Measurements from ENCODE around the gene EPOP. TPM values are rescaled to one million over a fixed set of nuclear protein-coding genes. Genes with fewer than 3 reads are reported as not detected.

EPOP gene
- total and polyA plus RNA-seq, 2 of the 13 experiments (the other 11 are each of a cell fraction or from before 2014, with no cell fraction given): 14.7 to 37.8 TPM

GRCh38 chr17:38702166-38702915, 27.6 kb upstream of the EPOP start (continued):
- peak; percentile 38; the same call in 1 of the 2 replicates for TF ChIP-seq SOX13 (IDR thresholded peaks at IDR 0.05)
- TF ChIP-seq SOX13 (CRISPR knock-in tag; conservative IDR thresholded peaks at IDR 0.05 in 1 of 2, IDR thresholded peaks at IDR 0.05 in 1 of 2): peak; percentile 26 to 48; a peak in 2 of 4 replicates
- TF ChIP-seq, protein P1, sequence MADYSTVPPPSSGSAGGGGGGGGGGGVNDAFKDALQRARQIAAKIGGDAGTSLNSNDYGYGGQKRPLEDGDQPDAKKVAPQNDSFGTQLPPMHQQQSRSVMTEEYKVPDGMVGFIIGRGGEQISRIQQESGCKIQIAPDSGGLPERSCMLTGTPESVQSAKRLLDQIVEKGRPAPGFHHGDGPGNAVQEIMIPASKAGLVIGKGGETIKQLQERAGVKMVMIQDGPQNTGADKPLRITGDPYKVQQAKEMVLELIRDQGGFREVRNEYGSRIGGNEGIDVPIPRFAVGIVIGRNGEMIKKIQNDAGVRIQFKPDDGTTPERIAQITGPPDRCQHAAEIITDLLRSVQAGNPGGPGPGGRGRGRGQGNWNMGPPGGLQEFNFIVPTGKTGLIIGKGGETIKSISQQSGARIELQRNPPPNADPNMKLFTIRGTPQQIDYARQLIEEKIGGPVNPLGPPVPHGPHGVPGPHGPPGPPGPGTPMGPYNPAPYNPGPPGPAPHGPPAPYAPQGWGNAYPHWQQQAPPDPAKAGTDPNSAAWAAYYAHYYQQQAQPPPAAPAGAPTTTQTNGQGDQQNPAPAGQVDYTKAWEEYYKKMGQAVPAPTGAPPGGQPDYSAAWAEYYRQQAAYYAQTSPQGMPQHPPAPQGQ (CRISPR knock-in tag; IDR thresholded peaks at IDR 0.05; ENCODE audit: borderline replicate concordance): no peak
- no peak for TF ChIP-seq KDM5A (IDR thresholded peaks at IDR 0.05; ENCODE audit: borderline replicate concordance, low read length)
- TF ChIP-seq ZNF746 (CRISPR knock-in tag; IDR thresholded peaks at IDR 0.05): no peak; the same call in 1 of the 2 replicates
- no peak for TF ChIP-seq EZH2 (conservative IDR thresholded peaks at IDR 0.05; ENCODE audit: low read depth, low read length)
- peak; percentile 27; the same call in 1 of the 2 replicates for TF ChIP-seq HNF4A (CRISPR knock-in tag; IDR thresholded peaks at IDR 0.05)
- peak; percentile 42; the same call in 1 of the 2 replicates for TF ChIP-seq CREM (IDR thresholded peaks at IDR 0.05)
- TF ChIP-seq CREM (CRISPR knock-in tag; IDR thresholded peaks at IDR 0.05): no peak
- TF ChIP-seq TARDBP (CRISPR knock-in tag; IDR thresholded peaks at IDR 0.05): no peak; the same call in 1 of the 2 replicates
- TF ChIP-seq ZNF713 (CRISPR knock-in tag; IDR thresholded peaks at IDR 0.05): no peak
- peak; percentile 56; the same call in 1 of the 2 replicates for TF ChIP-seq SPEN (CRISPR knock-in tag; IDR thresholded peaks at IDR 0.05; ENCODE audit: low read depth)
- TF ChIP-seq PHB2 (IDR thresholded peaks at IDR 0.05; ENCODE audit: partially characterized antibody): no peak
- TF ChIP-seq ZNF318 (CRISPR knock-in tag; IDR thresholded peaks at IDR 0.05): no peak
- TF ChIP-seq MAFK (conservative IDR thresholded peaks at IDR 0.05 in 1 of 2, IDR thresholded peaks at IDR 0.05 in 1 of 2; ENCODE audit: low read length in 2 of 2): no peak
- no peak for TF ChIP-seq MLLT10 (CRISPR knock-in tag; IDR thresholded peaks at IDR 0.05)
- no peak for TF ChIP-seq FOXK2 (IDR thresholded peaks at IDR 0.05)
- TF ChIP-seq RAD51 (IDR thresholded peaks at IDR 0.05; ENCODE audit: borderline replicate concordance): no peak
- no peak for TF ChIP-seq ZNF367 (CRISPR knock-in tag; IDR thresholded peaks at IDR 0.05; ENCODE audit: borderline replicate concordance)
- peak; percentile 72 for TF ChIP-seq SP5 (CRISPR knock-in tag; IDR thresholded peaks at IDR 0.05; ENCODE audit: borderline replicate concordance, low read depth)
- TF ChIP-seq RCOR2 (CRISPR knock-in tag; IDR thresholded peaks at IDR 0.05): peak; percentile 80
- TF ChIP-seq TBX2 (CRISPR knock-in tag; IDR thresholded peaks at IDR 0.05; ENCODE audit: borderline replicate concordance): peak; percentile 71; the same call in 1 of the 2 replicates
